Measurements from ENCODE around the gene BTG1.

GRCh38 chr12:92102606-92103005 lies 43.0 kb downstream of the BTG1 start:
- TF ChIP-seq POLR2A (IDR thresholded peaks at IDR 0.05; ENCODE audit: low read depth, low read length) = no peak
- no peak for TF ChIP-seq TAF1 (IDR thresholded peaks at IDR 0.05; ENCODE audit: borderline replicate concordance, low read depth, low read length)
